GM19372 (cell line): ENCODE results near the gene FBN1.

Experiments used
- ATAC-seq: cut with Tn5 transposase; IDR thresholded peaks from one replicate; pipeline ENCODE4 v1.9.1; 2021; ENCODE audit warnings: mild to moderate bottlenecking, low read depth, moderate library complexity; ENCODE audit not compliant: unreplicated experiment

The FBN1 gene

GRCh38 chr15:48625126-48625525 is 20.4 kb downstream of the FBN1 start:
- no peak for ATAC-seq

- no peak for ATAC-seq
Observed at GRCh38 chr15:48624700-48625099, 20.8 kb downstream of the FBN1 start.

GRCh38 chr15:48623456-48623855 is 22.1 kb downstream of the FBN1 start:
- ATAC-seq = no peak

GRCh38 chr15:48622237-48622636 is 23.3 kb downstream of the FBN1 start:
- ATAC-seq = no peak

GRCh38 chr15:48619446-48619845 is 26.1 kb downstream of the FBN1 start:
- ATAC-seq = no peak

- no peak for ATAC-seq
Observed at GRCh38 chr15:48617619-48618018, 27.9 kb downstream of the FBN1 start.

- ATAC-seq = no peak
Observed at GRCh38 chr15:48616216-48616615, 29.3 kb downstream of the FBN1 start.

- no peak for ATAC-seq
Observed at GRCh38 chr15:48614051-48614450, 31.5 kb downstream of the FBN1 start.

- ATAC-seq = no peak
Observed at GRCh38 chr15:48609486-48609885, 36.0 kb downstream of the FBN1 start.

- no peak for ATAC-seq
Observed at GRCh38 chr15:48607846-48608245, 37.7 kb downstream of the FBN1 start.

- ATAC-seq = no peak
Observed at GRCh38 chr15:48604567-48604966, 40.9 kb downstream of the FBN1 start.

- ATAC-seq = no peak
Observed at GRCh38 chr15:48603922-48604321, 41.6 kb downstream of the FBN1 start.

- no peak for ATAC-seq
Observed at GRCh38 chr15:48603123-48603500, 42.4 kb downstream of the FBN1 start.

- no peak for ATAC-seq
Observed at GRCh38 chr15:48602358-48603122, 43.0 kb downstream of the FBN1 start.

GRCh38 chr15:48601095-48601494 is 44.4 kb downstream of the FBN1 start:
- no peak for ATAC-seq

GRCh38 chr15:48596841-48597240 is 48.7 kb downstream of the FBN1 start:
- ATAC-seq = no peak

GRCh38 chr15:48596415-48596814 is 49.1 kb downstream of the FBN1 start:
- ATAC-seq = peak; percentile 49

GRCh38 chr15:48595981-48596380 is 49.5 kb downstream of the FBN1 start:
- ATAC-seq = peak; percentile 52

- no peak for ATAC-seq
Observed at GRCh38 chr15:48592933-48593332, 52.6 kb downstream of the FBN1 start.

GRCh38 chr15:48592221-48592731 is 53.2 kb downstream of the FBN1 start:
- no peak for ATAC-seq

GRCh38 chr15:48590723-48591122 is 54.8 kb downstream of the FBN1 start:
- ATAC-seq = no peak

- no peak for ATAC-seq
Observed at GRCh38 chr15:48584812-48585563, 60.5 kb downstream of the FBN1 start.
